HepG2 (cell line): ENCODE measurements around the gene SLC39A8. TPM values are rescaled to one million over a fixed set of nuclear protein-coding genes. Genes with fewer than 3 reads are reported as not detected.

Experiments
- CBFB ChIP-seq: sonication (generic); formaldehyde crosslinking; IDR thresholded peaks from 2 replicates; pipeline ENCODE4 v1.4.0; 2020; ENCODE audit warnings: missing genetic modification reagents
- CBX2 ChIP-seq, 2 experiments: fragments of 200-600 bp in 1 of 2; sonication (generic); formaldehyde crosslinking in 1 of 2; IDR thresholded peaks; 2 replicates each; pipeline versions ENCODE4 v1.7.0 to v1.8.1; 2018 to 2022; ENCODE audit warnings: low read depth in 2 of 2, low read length in 1 of 2, mild to moderate bottlenecking in 1 of 2, missing genetic modification reagents in 1 of 2
- FOXJ3 ChIP-seq: sonication (generic); formaldehyde crosslinking; IDR thresholded peaks from 2 replicates; pipeline ENCODE4 v1.4.0; 2020; ENCODE audit warnings: missing genetic modification reagents, mild to moderate bottlenecking, borderline replicate concordance
- FOXO1 ChIP-seq: sonication (generic); formaldehyde crosslinking; IDR thresholded peaks from 2 replicates; pipeline ENCODE4 v1.4.0; 2020; ENCODE audit warnings: missing genetic modification reagents
- JARID2 ChIP-seq: sonication (generic); formaldehyde crosslinking; IDR thresholded peaks from 2 replicates; pipeline ENCODE4 v1.8.1; 2023; ENCODE audit warnings: missing genetic modification reagents, inconsistent platforms; ENCODE audit not compliant: insufficient replicate concordance
- KDM5B ChIP-seq: sonication (generic); formaldehyde crosslinking; IDR thresholded peaks from 2 replicates; pipeline ENCODE4 v1.4.0; 2020; ENCODE audit warnings: missing genetic modification reagents, mild to moderate bottlenecking, borderline replicate concordance
- MIER2 ChIP-seq: IDR thresholded peaks from 2 replicates; pipeline ENCODE4 v1.6.1; 2016; ENCODE audit warnings: missing biosample characterization, missing genetic modification reagents
- NR2F6 ChIP-seq, 2 experiments: IDR thresholded peaks; 2 replicates each; pipeline ENCODE4 v1.6.1; 2016; ENCODE audit warnings: antibody characterized with exemption in 1 of 2, mild to moderate bottlenecking in 1 of 2
- NRL ChIP-seq: sonication (generic); formaldehyde crosslinking; IDR thresholded peaks from 2 replicates; pipeline ENCODE4 v1.5.0; 2020; ENCODE audit warnings: missing genetic modification reagents, mild to moderate bottlenecking, moderate library complexity, borderline replicate concordance
- POLR2A ChIP-seq, 2 experiments: IDR thresholded peaks; 2 replicates each; pipeline ENCODE4 v1.6.1; 2011; ENCODE audit warnings: low read depth in 2 of 2, low read length in 2 of 2, mild to moderate bottlenecking in 1 of 2, moderate library complexity in 1 of 2; ENCODE audit not compliant: insufficient read depth in 1 of 2
- SOX13 ChIP-seq, 3 experiments: fragments of 450-650 bp in 1 of 3; sonication (generic) in 1 of 3; formaldehyde crosslinking in 1 of 3; IDR thresholded peaks in 2 of 3; conservative IDR thresholded peaks in 1 of 3; 2 replicates each; pipeline versions ENCODE4 v1.5.0 to v1.6.1; 2016 to 2020; ENCODE audit warnings: antibody characterized with exemption in 1 of 3, mild to moderate bottlenecking in 1 of 3, missing compliant biosample characterization in 1 of 3, missing genetic modification reagents in 1 of 3, moderate library complexity in 1 of 3
- SRY ChIP-seq: sonication (generic); formaldehyde crosslinking; IDR thresholded peaks from 2 replicates; pipeline ENCODE4 v1.8.0; 2022; ENCODE audit warnings: mild to moderate bottlenecking, missing genetic modification reagents
- XBP1 ChIP-seq: sonication (generic); formaldehyde crosslinking; IDR thresholded peaks from 2 replicates; pipeline ENCODE4 v1.5.0; 2020; ENCODE audit warnings: missing genetic modification reagents
- YEATS4 ChIP-seq: sonication (generic); formaldehyde crosslinking; IDR thresholded peaks from 2 replicates; pipeline ENCODE4 v1.4.0; 2020; ENCODE audit warnings: missing genetic modification reagents, borderline replicate concordance
- ZFP36L1 ChIP-seq: sonication (generic); formaldehyde crosslinking; IDR thresholded peaks from 2 replicates; pipeline ENCODE4 v1.8.0; 2022; ENCODE audit warnings: mild to moderate bottlenecking, missing genetic modification reagents, moderate library complexity
- ZFYVE20 ChIP-seq: sonication (generic); formaldehyde crosslinking; IDR thresholded peaks from 2 replicates; pipeline ENCODE4 v1.8.0; 2023; ENCODE audit warnings: low read depth, mild to moderate bottlenecking, moderate library complexity, missing genetic modification reagents, borderline replicate concordance
- ZMAT3 ChIP-seq: sonication (generic); formaldehyde crosslinking; conservative IDR thresholded peaks from 2 replicates; pipeline ENCODE4 v1.7.0; 2021; ENCODE audit warnings: missing genetic modification reagents
- polyA plus RNA-seq, 8 experiments: library from polyadenylated mRNA; depleted of rRNA in 3 of 8; stranded (reverse) in 7 of 8; unstranded in 1 of 8; fragments of >200 nt; fragmentation: Illumina TruSeq in 4 of 8; extraction: Trizol in 4 of 8; gene quantifications; 2 replicates each; pipeline versions ENCODE4 v1.2.1 to v1.2.3, GENCODE V29; 2011 to 2016; ENCODE audit warnings: low read depth in 4 of 8, missing spikeins in 1 of 8, mixed read lengths in 1 of 8; ENCODE audit not compliant: insufficient read depth in 1 of 8
- total RNA-seq, 5 experiments: library from RNA; depleted of rRNA; stranded (reverse); fragments of >200 nt; fragmentation: Illumina TruSeq; extraction: Trizol; gene quantifications; 2 replicates each; pipeline ENCODE4 v1.2.3, GENCODE V29; 2016; ENCODE audit warnings: low read depth in 1 of 5
- TF ChIP-seq, protein P1 (sequence below): IDR thresholded peaks from 2 replicates; pipeline ENCODE4 v1.6.1; 2012; ENCODE audit warnings: inconsistent platforms
- TF ChIP-seq, protein P2 (sequence below): sonication (generic); formaldehyde crosslinking; IDR thresholded peaks from 2 replicates; pipeline ENCODE4 v1.5.0; 2020; ENCODE audit warnings: mild to moderate bottlenecking, missing genetic modification reagents, borderline replicate concordance
- TF ChIP-seq, protein P3 (sequence below): sonication (generic); formaldehyde crosslinking; IDR thresholded peaks from 2 replicates; pipeline ENCODE4 v1.4.0; 2020; ENCODE audit warnings: missing genetic modification reagents
- TF ChIP-seq, protein P4 (sequence below): sonication (generic); formaldehyde crosslinking; conservative IDR thresholded peaks from 2 replicates; pipeline ENCODE4 v1.5.0; 2020; ENCODE audit warnings: missing genetic modification reagents
- TF ChIP-seq, protein P5 (sequence below): sonication (generic); formaldehyde crosslinking; IDR thresholded peaks from 2 replicates; pipeline ENCODE4 v1.5.0; 2020; ENCODE audit warnings: missing genetic modification reagents, mild to moderate bottlenecking, borderline replicate concordance

Gene SLC39A8
- total and polyA plus RNA-seq, 2 of the 13 experiments (the other 11 are each of a cell fraction or from before 2014, with no cell fraction given), result 0.22 to 0.38 TPM

DNA sequence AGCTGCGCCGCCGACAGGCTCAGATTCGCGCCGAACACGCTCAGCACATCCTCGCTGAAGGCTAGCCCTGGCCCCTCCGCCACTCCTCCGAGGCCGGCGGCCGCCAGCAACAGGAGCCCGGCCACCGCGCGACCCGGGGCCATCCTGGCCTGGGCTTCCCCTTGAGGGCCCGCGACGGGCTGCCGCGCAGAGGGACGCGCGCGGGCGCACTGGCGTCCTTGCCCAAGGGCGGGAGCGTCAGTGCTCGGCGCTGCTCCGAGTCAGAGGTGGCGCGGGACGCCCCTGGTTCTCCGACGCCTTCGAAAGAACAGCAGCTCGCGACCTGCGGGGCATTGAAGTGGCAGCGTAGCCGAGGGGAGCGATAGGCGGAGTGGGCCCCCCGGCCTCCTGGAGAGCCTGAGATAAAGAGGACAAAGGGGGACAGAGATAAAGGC is 745 bp downstream of the SLC39A8 start (continued):
- no peak; the same call in 1 of the 2 replicates for TF ChIP-seq CBFB (CRISPR knock-in tag)
- TF ChIP-seq, protein P1, sequence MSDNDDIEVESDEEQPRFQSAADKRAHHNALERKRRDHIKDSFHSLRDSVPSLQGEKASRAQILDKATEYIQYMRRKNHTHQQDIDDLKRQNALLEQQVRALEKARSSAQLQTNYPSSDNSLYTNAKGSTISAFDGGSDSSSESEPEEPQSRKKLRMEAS, result peak; percentile 88
- TF ChIP-seq, protein P2, sequence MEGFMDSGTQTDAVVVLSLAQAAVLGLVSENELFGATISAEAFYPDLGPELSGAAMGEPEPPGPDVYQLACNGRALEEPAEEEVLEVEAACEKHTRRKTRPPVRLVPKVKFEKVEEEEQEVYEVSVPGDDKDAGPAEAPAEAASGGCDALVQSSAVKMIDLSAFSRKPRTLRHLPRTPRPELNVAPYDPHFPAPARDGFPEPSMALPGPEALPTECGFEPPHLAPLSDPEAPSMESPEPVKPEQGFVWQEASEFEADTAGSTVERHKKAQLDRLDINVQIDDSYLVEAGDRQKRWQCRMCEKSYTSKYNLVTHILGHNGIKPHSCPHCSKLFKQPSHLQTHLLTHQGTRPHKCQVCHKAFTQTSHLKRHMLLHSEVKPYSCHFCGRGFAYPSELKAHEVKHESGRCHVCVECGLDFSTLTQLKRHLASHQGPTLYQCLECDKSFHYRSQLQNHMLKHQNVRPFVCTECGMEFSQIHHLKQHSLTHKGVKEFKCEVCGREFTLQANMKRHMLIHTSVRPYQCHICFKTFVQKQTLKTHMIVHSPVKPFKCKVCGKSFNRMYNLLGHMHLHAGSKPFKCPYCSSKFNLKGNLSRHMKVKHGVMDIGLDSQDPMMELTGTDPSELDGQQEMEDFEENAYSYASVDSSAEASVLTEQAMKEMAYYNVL, result no peak
- 0 out of 2 replicates have a peak, but pooled peaks have one; percentile 31 for TF ChIP-seq YEATS4 (CRISPR knock-in tag)
- TF ChIP-seq, protein P3, sequence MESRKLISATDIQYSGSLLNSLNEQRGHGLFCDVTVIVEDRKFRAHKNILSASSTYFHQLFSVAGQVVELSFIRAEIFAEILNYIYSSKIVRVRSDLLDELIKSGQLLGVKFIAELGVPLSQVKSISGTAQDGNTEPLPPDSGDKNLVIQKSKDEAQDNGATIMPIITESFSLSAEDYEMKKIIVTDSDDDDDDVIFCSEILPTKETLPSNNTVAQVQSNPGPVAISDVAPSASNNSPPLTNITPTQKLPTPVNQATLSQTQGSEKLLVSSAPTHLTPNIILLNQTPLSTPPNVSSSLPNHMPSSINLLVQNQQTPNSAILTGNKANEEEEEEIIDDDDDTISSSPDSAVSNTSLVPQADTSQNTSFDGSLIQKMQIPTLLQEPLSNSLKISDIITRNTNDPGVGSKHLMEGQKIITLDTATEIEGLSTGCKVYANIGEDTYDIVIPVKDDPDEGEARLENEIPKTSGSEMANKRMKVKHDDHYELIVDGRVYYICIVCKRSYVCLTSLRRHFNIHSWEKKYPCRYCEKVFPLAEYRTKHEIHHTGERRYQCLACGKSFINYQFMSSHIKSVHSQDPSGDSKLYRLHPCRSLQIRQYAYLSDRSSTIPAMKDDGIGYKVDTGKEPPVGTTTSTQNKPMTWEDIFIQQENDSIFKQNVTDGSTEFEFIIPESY (CRISPR knock-in tag), result no peak
- TF ChIP-seq SRY (CRISPR knock-in tag), result peak; percentile 77; the same call in 1 of the 2 replicates
- no peak for TF ChIP-seq FOXJ3
- TF ChIP-seq, protein P4, sequence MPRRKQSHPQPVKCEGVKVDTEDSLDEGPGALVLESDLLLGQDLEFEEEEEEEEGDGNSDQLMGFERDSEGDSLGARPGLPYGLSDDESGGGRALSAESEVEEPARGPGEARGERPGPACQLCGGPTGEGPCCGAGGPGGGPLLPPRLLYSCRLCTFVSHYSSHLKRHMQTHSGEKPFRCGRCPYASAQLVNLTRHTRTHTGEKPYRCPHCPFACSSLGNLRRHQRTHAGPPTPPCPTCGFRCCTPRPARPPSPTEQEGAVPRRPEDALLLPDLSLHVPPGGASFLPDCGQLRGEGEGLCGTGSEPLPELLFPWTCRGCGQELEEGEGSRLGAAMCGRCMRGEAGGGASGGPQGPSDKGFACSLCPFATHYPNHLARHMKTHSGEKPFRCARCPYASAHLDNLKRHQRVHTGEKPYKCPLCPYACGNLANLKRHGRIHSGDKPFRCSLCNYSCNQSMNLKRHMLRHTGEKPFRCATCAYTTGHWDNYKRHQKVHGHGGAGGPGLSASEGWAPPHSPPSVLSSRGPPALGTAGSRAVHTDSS (CRISPR knock-in tag), result no peak
- no peak for TF ChIP-seq FOXO1
- no peak for TF ChIP-seq SOX13 (IDR thresholded peaks at IDR 0.05)
- TF ChIP-seq SOX13 (CRISPR knock-in tag; conservative IDR thresholded peaks at IDR 0.05 in 1 of 2, IDR thresholded peaks at IDR 0.05 in 1 of 2), result no peak
- no peak for TF ChIP-seq CBX2 (IDR thresholded peaks at IDR 0.05; ENCODE audit: low read depth, low read length)
- peak; percentile 78; the same call in 1 of the 2 replicates for TF ChIP-seq CBX2 (CRISPR knock-in tag; IDR thresholded peaks at IDR 0.05; ENCODE audit: low read depth)
- TF ChIP-seq, protein P5, sequence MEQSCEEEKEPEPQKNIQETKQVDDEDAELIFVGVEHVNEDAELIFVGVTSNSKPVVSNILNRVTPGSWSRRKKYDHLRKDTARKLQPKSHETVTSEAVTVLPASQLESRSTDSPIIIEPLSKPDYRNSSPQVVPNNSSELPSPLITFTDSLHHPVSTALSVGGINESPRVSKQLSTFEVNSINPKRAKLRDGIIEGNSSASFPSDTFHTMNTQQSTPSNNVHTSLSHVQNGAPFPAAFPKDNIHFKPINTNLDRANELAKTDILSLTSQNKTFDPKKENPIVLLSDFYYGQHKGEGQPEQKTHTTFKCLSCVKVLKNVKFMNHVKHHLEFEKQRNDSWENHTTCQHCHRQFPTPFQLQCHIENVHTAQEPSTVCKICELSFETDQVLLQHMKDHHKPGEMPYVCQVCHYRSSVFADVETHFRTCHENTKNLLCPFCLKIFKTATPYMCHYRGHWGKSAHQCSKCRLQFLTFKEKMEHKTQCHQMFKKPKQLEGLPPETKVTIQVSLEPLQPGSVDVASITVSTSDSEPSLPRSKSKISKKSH, result no peak
- peak; percentile 54; the same call in 1 of the 2 replicates for TF ChIP-seq KDM5B
- TF ChIP-seq JARID2 (CRISPR knock-in tag), result no peak
- no peak for TF ChIP-seq ZMAT3 (CRISPR knock-in tag)
- TF ChIP-seq ZFP36L1 (CRISPR knock-in tag), result no peak
- no peak for TF ChIP-seq XBP1 (CRISPR knock-in tag)
- no peak for TF ChIP-seq MIER2
- no peak for TF ChIP-seq ZFYVE20 (CRISPR knock-in tag)
- TF ChIP-seq POLR2A (IDR thresholded peaks at IDR 0.05; ENCODE audit: insufficient read depth in 1 of 2, low read depth in 2 of 2, low read length in 2 of 2), result no peak
- peak; percentile 37; the same call in 1 of the 2 replicates for TF ChIP-seq NRL (CRISPR knock-in tag)
- TF ChIP-seq NR2F6 (IDR thresholded peaks at IDR 0.05), result no peak
- no peak for TF ChIP-seq NR2F6 (CRISPR knock-in tag; IDR thresholded peaks at IDR 0.05)
